HG03135 (cell line): ENCODE data around the gene DENND5B.

ENCODE experiments used
- ATAC-seq: cut with Tn5 transposase; IDR thresholded peaks from one replicate; pipeline ENCODE4 v1.9.1; 2021; ENCODE audit warnings: mild to moderate bottlenecking, moderate library complexity; ENCODE audit not compliant: unreplicated experiment

Gene DENND5B

GRCh38 chr12:31342286-31342685, 248.7 kb downstream of the DENND5B start:
- no peak for ATAC-seq

DNA sequence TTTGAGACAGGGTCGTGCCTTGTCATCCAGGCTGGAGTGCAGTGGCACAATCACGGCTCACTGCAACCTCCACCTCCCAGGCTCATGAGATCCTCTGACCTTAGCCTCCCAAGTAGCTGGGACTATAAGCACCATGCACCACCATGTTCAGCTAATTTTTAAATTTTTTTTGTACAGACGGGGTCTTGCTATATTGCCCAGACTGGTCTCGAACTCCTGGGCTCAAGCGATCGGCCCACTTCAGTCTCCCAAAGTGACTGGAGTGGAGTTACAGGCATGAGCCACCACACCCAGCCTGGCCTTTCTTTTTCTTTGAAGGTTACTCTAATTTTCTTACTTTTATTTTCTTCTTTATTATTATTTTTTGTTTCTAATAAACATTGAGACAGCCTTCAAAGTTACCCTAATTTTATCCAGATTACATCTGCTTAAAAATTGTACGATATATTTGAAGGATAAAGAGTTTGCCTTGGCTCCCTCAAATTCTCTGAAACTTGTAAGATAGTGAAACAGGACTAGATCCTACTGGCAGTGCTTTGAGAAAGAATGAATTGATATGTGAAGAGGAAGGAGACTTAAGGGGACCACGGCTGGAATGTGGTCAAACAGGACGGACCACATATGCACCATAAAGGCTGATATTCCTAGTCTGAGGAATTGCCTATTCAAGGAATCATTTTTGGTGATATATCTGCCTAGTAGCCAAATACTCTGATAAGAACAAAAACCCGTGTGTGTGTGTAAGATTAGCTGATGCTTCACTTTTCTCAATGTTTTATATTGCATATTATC, 250.9 kb downstream of the DENND5B start:
- ATAC-seq = no peak

DNA sequence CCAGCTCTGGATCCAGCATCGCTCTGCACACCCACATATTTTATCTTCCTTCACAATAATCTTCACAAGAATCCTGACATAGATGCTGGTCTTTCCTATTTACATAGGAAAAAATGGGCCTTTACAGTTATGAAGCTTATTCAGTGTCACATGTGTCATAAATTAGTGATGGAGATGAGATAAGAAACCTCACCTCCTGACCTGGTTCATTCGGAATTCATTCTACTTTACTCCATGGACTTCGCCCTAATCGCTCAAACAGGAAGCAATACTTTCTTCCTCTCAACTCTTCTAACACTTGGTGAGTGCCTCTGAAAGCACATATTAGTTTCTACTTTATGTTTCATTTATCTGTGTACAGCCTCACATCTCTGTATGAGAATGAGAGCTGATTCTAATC, 253.0 kb downstream of the DENND5B start:
- ATAC-seq = no peak
